Tibial artery (tissue), 4 donors: Measurements from ENCODE around the gene KLHL6.
"Not testable (repeated sequence)": the region's sequence is repeated elsewhere in the genome, so short reads cannot be mapped to it uniquely, and the experiment has no call there.

Experiments used
- DNase-seq, 2 donors: peaks; one replicate each; pipeline ENCODE4 v3.0.0-alpha.2; 2019
- H3K27ac ChIP-seq, 2 donors: fragments of 200-600 bp; sonication (generic) in 1 of 2; 1 replicate in 1 of 2; 2 replicates in 1 of 2; pipeline ENCODE4 v1.5.1; 2018 to 2019; ENCODE audit warnings: mild to moderate bottlenecking in 1 of 2
- H3K27me3 ChIP-seq, 2 donors: fragments of 200-600 bp; sonication (generic) in 1 of 2; one replicate each; pipeline versions ENCODE4 v1.5.1 to v1.6.0; 2016 to 2019
- H3K36me3 ChIP-seq, 3 donors: fragments of 200-600 bp; sonication (generic) in 2 of 3; one replicate each; pipeline ENCODE4 v1.5.1; 2016 to 2019; ENCODE audit warnings: mild to moderate bottlenecking in 2 of 3
- H3K4me1 ChIP-seq, 4 donors: fragments of 200-600 bp; sonication (generic) in 2 of 4; 1 replicate in 3 of 4; 2 replicates in 1 of 4; pipeline ENCODE4 v1.5.1; 2016 to 2019
- H3K4me3 ChIP-seq, 2 donors: fragments of 200-600 bp; sonication (generic) in 1 of 2; 1 replicate in 1 of 2; 2 replicates in 1 of 2; pipeline ENCODE4 v1.5.1; 2018 to 2019; ENCODE audit warnings: mild to moderate bottlenecking in 2 of 2
- H3K9me3 ChIP-seq, 3 donors: fragments of 200-600 bp; sonication (generic) in 1 of 3; one replicate each; pipeline ENCODE4 v1.5.1; 2016 to 2019
- CTCF ChIP-seq, 2 experiments: fragments of 200-600 bp in 1 of 2; fragments of 450-650 bp in 1 of 2; IDR thresholded peaks; one replicate each; pipeline ENCODE4 v1.5.1; 2017 to 2019; ENCODE audit warnings: antibody characterized with exemption in 2 of 2, mild to moderate bottlenecking in 1 of 2, moderate library complexity in 1 of 2
- intact Hi-C: fragments of 100-400 bp; cut with DNase I; formaldehyde crosslinking; loops from one replicate; pipeline ENCODE4 v1.15.0; 2023; ENCODE audit warnings: low total_unique reads

The KLHL6 gene

GRCh38 chr3:183513046-183513706, 42.3 kb downstream of the KLHL6 start:
- TF ChIP-seq CTCF (IDR thresholded peaks at IDR 0.05), result no peak
- no peak overlapping the region for H3K4me3 ChIP-seq
- intact Hi-C loops, result no loop called here
- DNase-seq, result no peak
- H3K27me3 ChIP-seq, result peaks cover 0 to 3% of the 10 kb centered on the region in 2 donors
- H3K9me3 ChIP-seq, result no peaks in the 10 kb centered on the region
- no peak overlapping the region for H3K27ac ChIP-seq
- no peaks in the 10 kb centered on the region for H3K4me1 ChIP-seq
- no peaks in the 10 kb centered on the region for H3K36me3 ChIP-seq

- H3K4me1 ChIP-seq, H3K4me3 ChIP-seq, H3K27ac ChIP-seq, H3K36me3 ChIP-seq, intact Hi-C loops, H3K27me3 ChIP-seq, H3K9me3 ChIP-seq, DNase-seq: not testable (repeated sequence)
Measured at GRCh38 chr3:183511286-183512131, 44.0 kb downstream of the KLHL6 start.

GRCh38 chr3:183508821-183509220, 46.7 kb downstream of the KLHL6 start:
- H3K27me3 ChIP-seq, result no peaks in the 10 kb centered on the region
- DNase-seq, result no peak
- no peaks in the 10 kb centered on the region for H3K36me3 ChIP-seq
- H3K4me1 ChIP-seq, result no peaks in the 10 kb centered on the region
- intact Hi-C loops, result no loop called here
- peaks cover 0 to 11% (median 8%) of the 10 kb centered on the region in 3 donors for H3K9me3 ChIP-seq
- H3K27ac ChIP-seq, result no peak overlapping the region
- no peak for TF ChIP-seq CTCF (IDR thresholded peaks at IDR 0.05)
- H3K4me3 ChIP-seq, result no peak overlapping the region

GRCh38 chr3:183507551-183507950, 48.0 kb downstream of the KLHL6 start:
- no peak overlapping the region for H3K27ac ChIP-seq
- no peaks in the 10 kb centered on the region for H3K27me3 ChIP-seq
- TF ChIP-seq CTCF (IDR thresholded peaks at IDR 0.05), result no peak
- H3K36me3 ChIP-seq, result no peaks in the 10 kb centered on the region
- DNase-seq, result no peak
- H3K9me3 ChIP-seq, result peaks cover 0 to 11% (median 8%) of the 10 kb centered on the region in 3 donors
- intact Hi-C loops, result no loop called here
- H3K4me1 ChIP-seq, result no peaks in the 10 kb centered on the region
- no peak overlapping the region for H3K4me3 ChIP-seq

DNA sequence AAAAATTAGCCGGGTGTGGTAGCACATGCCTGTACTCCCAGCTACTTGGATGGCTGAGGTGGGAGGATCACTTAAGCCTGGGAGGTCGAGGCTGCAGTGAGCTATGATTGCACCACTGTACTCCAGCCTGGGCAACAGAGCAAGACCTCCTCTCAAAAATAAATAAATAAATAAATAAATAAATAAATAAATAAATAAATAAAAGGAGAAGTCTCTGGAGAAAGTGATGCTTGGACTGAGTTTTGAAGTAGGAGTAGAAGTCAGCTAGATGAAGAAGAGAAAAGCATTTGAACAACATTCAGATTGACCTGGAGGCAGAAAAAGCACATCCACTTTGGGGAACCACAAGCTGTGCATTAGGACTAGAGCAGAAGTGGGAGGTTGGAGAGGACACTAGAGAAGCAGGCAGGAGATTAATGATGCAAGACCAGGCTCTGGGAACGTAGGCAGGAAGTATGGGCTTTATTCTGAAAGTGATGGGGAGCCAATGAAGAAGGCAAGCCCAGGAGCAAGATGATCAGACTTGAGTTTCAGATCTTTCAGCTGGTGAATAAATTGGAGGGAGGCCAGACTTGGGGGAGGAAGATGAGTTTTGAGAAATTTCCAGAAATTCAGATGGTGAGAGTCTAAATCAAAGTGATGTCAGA, 48.7 kb downstream of the KLHL6 start:
- intact Hi-C loops, result no loop called here
- H3K4me3 ChIP-seq, result no peak overlapping the region
- H3K27ac ChIP-seq, result no peak overlapping the region
- TF ChIP-seq CTCF (IDR thresholded peaks at IDR 0.05), result no peak
- no peaks in the 10 kb centered on the region for H3K4me1 ChIP-seq
- no peaks in the 10 kb centered on the region for H3K36me3 ChIP-seq
- no peaks in the 10 kb centered on the region for H3K27me3 ChIP-seq
- no peak for DNase-seq
- peaks cover 0 to 11% (median 8%) of the 10 kb centered on the region in 3 donors for H3K9me3 ChIP-seq

GRCh38 chr3:183504597-183504996, 50.9 kb downstream of the KLHL6 start:
- H3K4me1 ChIP-seq, result no peaks in the 10 kb centered on the region
- H3K9me3 ChIP-seq, result peaks cover 0 to 11% (median 8%) of the 10 kb centered on the region in 3 donors
- no peak for TF ChIP-seq CTCF (IDR thresholded peaks at IDR 0.05)
- no peaks in the 10 kb centered on the region for H3K27me3 ChIP-seq
- H3K36me3 ChIP-seq, result no peaks in the 10 kb centered on the region
- H3K4me3 ChIP-seq, result no peak overlapping the region
- intact Hi-C loops, result no loop called here
- no peak overlapping the region for H3K27ac ChIP-seq
- DNase-seq, result no peak
